ENCODE measurements around the gene HSPB6.

GRCh38 chr19:35792312-35792711 is 35.5 kb upstream of the HSPB6 start:
- TF ChIP-seq, protein P1, sequence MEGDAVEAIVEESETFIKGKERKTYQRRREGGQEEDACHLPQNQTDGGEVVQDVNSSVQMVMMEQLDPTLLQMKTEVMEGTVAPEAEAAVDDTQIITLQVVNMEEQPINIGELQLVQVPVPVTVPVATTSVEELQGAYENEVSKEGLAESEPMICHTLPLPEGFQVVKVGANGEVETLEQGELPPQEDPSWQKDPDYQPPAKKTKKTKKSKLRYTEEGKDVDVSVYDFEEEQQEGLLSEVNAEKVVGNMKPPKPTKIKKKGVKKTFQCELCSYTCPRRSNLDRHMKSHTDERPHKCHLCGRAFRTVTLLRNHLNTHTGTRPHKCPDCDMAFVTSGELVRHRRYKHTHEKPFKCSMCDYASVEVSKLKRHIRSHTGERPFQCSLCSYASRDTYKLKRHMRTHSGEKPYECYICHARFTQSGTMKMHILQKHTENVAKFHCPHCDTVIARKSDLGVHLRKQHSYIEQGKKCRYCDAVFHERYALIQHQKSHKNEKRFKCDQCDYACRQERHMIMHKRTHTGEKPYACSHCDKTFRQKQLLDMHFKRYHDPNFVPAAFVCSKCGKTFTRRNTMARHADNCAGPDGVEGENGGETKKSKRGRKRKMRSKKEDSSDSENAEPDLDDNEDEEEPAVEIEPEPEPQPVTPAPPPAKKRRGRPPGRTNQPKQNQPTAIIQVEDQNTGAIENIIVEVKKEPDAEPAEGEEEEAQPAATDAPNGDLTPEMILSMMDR (IDR thresholded peaks at IDR 0.05; ENCODE audit: low read length): no peak
- no peak for TF ChIP-seq EZH2 (IDR thresholded peaks at IDR 0.05; ENCODE audit: borderline replicate concordance, low read length)

Data from OCI-LY1 (cell line).